Stimulated activated CD8-positive, alpha-beta memory T cell treated with anti-CD3 and anti-CD28 coated beads, Interleukin-15, amount 100 ng/mL, for 1 hour (primary cell): ENCODE data around the gene FIGLA.
"Not testable (repeated sequence)": the region's sequence is repeated elsewhere in the genome, so short reads cannot be mapped to it uniquely, and the experiment has no call there.

Source experiments
- DNase-seq: peaks from one replicate; pipeline ENCODE4 v3.0.0-alpha.2; 2020; ENCODE audit warnings: low read depth

The FIGLA gene

GRCh38 chr2:70808983-70809958 lies 18.8 kb upstream of the FIGLA start:
- no peak for DNase-seq

GRCh38 chr2:70807828-70808118 lies 17.3 kb upstream of the FIGLA start:
- no peak for DNase-seq

- DNase-seq: no peak
Observed at GRCh38 chr2:70807102-70807827, 16.8 kb upstream of the FIGLA start.

DNA sequence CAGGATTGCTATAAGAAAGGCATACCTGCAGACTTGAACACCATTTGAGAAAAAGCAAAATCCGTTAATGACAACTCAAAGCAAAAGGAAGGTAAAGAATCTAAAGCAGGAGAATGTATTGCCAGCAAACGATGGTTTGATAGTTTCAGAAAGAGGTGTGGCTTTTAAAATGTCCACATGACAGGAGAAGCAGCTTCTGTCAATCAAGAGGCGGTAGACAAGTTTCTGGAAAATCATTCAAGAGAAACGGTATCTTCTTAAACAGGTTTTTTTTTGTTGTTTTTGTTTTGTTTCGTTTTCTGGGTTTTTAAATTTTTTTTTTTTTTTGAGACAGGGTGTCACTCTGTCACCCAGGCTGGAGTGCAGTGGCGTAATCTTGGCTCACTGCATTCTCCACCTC lies 16.2 kb upstream of the FIGLA start:
- DNase-seq: no peak

DNA sequence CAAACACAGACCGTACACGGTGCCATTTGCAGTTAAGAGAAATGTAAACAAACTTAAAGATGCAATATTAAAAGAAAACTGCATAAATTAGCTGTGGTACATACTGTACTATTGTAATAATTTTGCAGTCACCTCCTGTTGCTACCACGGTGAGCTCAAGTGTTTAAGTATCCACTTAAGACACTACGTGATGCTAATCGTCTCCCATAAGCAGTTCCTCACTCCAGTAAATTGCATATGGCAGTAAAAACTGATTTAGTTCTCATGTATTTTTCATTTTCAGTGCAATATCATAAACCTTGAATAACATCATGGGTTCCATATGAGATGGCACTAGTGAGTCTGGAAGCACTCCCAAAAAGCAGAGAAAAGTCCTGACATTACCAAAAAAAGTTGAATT lies 15.6 kb upstream of the FIGLA start:
- DNase-seq: no peak

DNA sequence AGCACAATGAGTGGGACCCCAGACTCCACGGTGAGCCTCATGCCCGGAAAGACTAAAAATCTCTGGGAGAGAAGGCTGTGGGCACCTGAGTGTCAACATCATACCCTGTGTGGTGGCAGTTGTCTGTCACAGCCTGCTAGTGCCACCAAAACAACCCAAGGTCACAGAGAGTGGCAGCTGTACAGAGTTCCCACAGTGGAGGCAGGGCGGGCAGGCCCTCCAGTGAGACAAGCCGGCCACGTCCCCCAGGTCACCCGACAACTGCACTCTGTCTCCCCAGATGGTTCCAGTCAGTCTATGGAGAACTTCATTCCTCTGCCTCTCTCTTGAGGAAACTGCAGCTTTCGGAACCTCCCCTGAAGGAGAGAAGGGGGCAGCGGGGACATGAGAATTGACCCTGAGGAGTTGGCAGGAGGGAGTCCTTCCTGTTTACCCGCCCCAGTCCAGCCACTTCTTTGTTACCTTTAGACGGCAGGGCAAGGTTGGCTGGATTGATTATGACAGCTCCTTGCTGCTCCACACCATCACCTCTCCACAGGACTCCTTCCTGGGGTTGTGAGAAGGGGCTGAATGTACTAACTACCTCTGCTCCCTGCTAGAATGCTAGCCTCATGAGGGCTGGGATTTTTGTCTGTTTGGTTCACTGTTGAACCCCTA lies 11.3 kb upstream of the FIGLA start:
- no peak for DNase-seq

- DNase-seq: no peak
Observed at GRCh38 chr2:70799706-70800105, 9.3 kb upstream of the FIGLA start.

DNA sequence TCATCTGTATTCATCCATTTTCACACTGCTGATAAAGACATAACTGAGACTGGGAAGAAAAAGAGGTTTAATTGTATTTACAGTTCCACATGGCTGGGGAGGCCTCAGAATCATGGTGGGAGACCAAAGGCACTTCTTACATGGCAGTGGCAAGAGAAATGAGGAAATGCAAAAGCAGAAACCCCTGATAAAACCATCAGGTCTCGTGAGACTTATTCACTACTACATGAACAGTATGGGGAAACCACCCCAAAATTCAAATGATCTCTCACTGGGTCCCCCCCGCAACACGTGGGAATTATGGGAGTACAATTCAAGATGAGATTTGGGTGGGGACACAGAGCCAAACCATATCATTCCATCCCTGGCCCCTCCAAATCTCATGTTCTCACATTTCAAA lies 7.6 kb upstream of the FIGLA start:
- not testable (repeated sequence) for DNase-seq

DNA sequence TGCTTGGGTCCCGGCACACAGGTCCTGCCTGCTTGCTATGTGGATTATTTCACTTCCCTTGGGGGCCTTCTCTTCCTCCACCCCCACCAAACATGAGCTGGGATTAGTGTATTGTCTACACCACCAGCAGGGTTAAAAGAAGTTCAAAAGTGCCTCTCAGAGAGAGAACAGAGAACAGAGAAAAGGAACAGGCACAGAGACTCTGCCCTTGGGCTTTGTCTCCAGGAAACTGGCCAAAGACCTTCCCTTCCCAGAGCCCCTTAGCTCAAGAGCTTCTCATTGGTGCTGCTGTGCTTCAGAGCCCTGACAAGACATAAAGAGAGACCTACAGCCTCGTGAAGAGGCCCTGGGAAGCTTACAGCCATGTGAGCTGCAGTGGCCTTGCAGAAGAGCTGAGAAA lies 7.1 kb upstream of the FIGLA start:
- DNase-seq: no peak

DNA sequence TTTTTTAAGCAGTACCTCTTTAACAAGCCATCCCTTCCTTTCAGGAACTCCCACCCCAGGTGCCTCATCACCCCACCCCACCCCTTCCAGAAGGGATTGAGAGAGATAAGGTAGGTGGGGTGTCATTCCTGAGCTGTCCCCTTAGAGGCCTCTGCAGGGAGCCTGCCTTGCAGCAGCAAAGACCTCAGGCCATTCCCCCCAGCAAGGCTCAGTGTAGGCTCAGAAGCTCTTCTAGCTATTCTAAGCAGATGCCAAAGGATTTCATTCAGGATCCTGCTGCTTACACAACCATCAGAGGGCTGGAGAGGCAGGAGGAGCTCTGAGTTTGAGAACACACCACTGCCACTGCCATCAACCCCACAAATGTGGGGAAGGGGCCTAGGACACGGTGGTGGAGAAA lies 5.8 kb upstream of the FIGLA start:
- DNase-seq: no peak

- no peak for DNase-seq
Observed at GRCh38 chr2:70795164-70795995, 4.9 kb upstream of the FIGLA start.

- DNase-seq: no peak
Observed at GRCh38 chr2:70793450-70793849, 3.0 kb upstream of the FIGLA start.

- DNase-seq: peak; percentile 33
Observed at GRCh38 chr2:70789304-70790135, 923 bp downstream of the FIGLA start.

DNA sequence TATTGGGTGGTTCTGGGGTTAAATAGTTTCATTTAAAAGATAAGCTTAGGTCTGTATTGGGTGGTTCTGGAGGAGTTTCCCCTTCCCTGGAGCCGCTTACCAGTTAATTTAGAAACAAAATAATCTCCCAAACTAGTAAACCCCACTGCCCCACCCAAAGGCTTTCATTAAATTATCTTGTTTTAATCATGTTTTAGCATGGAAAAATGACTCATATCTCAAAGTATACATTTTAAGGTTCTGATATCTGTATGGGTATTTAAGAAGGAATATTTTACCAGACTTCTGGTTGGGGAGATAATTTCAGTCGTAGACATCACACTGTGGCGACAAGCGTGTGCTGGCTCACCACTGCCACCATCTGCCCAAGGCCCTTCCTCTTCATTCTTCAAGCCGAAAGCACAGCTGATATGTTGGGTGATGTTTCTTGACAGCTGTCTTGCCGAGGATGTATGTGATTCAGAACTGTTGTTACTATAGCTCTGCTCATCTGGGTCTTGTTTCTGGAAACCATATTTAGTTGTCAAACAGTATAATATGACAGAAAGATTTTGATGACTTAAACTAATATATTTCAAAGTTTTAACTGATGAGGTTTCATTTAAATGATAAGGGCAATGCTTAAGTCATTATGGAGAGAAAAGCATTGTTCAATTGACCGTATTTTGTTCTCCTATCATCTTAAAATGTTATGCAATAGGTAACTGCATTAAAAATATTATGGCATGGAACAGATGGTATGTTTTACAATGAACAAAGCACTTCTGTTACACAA lies 5.1 kb downstream of the FIGLA start:
- no peak for DNase-seq

GRCh38 chr2:70784320-70784719 lies 6.1 kb downstream of the FIGLA start:
- DNase-seq: no peak

DNA sequence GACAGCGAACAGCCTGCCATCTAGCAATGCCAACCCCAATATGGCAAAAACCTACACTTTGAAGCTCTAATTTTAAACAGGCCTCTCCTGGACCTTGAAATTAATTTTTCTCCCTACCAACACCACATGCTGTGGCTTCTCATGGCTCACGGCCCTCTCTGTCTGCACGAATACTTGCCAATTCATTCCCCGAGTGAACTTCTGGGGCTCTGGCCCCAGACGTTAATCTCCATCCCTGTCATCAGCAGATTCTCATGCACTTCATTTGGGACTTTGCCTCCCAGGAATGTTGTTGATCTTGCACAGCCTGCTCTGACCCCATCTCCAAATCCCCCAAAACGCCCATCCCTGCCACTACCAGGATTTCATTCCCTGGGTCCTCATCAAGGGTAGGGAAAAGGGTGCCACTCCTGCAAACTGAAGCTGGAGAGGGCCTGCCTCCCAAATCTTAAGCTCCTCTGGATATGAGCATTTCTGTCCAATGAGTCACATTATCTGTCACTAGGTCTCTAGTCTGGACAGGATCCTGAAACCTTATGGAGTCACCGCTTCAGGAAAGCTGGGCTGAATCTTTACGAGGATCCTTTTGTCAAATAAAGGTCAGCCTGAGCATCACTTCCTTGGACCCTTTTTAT lies 10.4 kb downstream of the FIGLA start:
- no peak for DNase-seq

- DNase-seq: no peak
Observed at GRCh38 chr2:70779491-70779890, 11.0 kb downstream of the FIGLA start.

GRCh38 chr2:70778676-70779075 lies 11.8 kb downstream of the FIGLA start:
- no peak for DNase-seq

DNA sequence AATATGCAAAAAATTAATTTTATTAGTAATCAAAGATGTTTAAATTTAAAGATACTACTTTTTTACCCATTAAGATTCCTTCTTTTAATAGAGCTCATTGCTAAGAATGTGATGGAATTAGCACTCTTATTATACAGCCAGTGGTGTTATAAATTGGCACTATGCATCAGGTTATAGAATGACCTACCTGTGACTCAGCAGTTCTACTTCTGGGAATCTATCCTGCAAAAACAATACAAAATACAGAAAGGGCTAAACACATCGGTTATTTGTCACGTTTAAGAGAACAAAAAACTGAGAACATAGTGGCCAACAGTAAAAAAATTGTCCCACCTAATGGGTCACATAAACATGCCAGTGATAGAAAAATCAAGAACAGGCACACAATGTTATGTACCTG lies 13.0 kb downstream of the FIGLA start:
- no peak for DNase-seq

DNA sequence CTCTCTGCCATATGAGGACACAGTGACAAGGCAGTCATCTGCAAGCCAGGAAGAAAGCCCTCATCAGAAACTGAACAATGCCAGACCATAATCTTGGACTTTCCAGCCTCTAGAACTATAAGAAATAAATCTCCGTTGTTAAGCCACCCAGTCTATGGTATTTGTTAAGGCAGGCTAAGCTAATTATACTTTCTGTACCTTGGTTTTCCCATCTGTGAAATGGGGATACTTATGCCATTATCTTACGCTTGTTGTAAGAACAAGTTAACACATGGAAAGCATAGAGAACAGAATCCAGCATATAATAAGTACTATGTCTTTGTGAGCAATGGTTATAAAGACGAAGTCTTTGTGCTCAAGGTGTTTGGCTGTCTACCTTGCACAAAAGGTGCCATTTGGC lies 14.2 kb downstream of the FIGLA start:
- no peak for DNase-seq
